IPS-15b (cell line): ENCODE results near the gene EN2.
A peak's percentile ranks its signal among the peaks of the same experiment; 100 is the strongest.

ENCODE experiments used
- H3K27me3 ChIP-seq: one replicate; pipeline ENCODE4 v1.6.1; 2013; ENCODE audit warnings: low read length; ENCODE audit not compliant: control insufficient read depth, insufficient read depth
- H3K36me3 ChIP-seq: one replicate; pipeline ENCODE4 v1.6.1; 2013; ENCODE audit warnings: low read length; ENCODE audit not compliant: control insufficient read depth, insufficient read depth
- H3K4me1 ChIP-seq: one replicate; pipeline ENCODE4 v1.6.1; 2013; ENCODE audit warnings: mild to moderate bottlenecking, low read length; ENCODE audit not compliant: control insufficient read depth, insufficient read depth
- H3K4me3 ChIP-seq: one replicate; pipeline ENCODE4 v1.5.1; 2013; ENCODE audit warnings: low read depth, low read length
- H3K9ac ChIP-seq: one replicate; pipeline ENCODE4 v1.6.1; 2013; ENCODE audit warnings: low read depth, mild to moderate bottlenecking, low read length
- H3K9me3 ChIP-seq: one replicate; pipeline ENCODE4 v1.6.1; 2013; ENCODE audit warnings: mild to moderate bottlenecking, low read length; ENCODE audit not compliant: control insufficient read depth, insufficient read depth

EN2 gene

DNA sequence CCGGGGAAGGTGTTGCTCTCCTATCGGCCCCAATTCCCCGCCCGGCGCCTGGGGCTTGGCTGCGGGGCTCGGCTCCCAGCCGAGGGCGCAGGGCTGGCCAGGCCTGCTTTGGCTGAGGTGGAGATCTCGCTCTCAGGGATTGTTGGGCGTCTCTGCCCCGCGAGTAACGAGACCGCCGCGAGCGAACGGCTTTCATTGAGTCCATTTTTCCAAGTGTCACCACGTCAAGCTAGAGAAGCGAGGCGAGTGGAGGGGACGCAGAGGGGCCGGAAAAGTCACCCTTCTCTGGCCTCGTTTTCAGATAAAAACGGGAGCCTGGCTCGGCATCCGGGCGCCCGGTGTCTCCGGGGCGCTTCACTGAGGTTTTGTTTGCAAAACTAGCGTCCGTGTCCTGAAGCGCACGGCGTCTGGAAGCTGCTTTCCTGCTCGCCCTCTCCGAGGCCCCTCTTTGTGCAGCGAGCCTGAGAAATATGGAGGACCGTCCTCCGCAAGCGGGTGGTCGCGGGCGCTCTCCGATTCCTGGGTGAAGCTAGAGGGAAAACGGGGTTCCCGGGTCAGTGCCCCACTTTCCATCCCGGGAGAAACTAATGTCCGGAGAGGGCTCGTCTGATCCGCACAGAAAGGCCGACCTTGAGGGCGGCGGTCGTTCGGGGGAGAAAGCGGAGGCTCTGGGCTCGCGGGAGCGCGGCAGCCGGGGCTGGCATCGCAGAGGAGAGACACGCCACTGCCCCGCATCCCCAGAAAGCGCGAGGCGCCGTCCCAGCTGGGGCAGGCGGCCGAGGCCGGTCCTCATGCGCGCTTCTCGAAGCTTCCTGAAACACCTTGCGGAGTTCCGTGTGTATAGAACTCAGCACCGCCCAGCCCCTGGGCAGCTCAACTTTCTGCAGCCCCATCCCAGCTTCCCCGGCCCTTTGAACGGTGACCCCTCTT lies 3.5 kb upstream of the EN2 start:
- no peak overlapping the region for H3K9ac ChIP-seq
- peaks cover 90% of the 10 kb centered on the region for H3K27me3 ChIP-seq
- H3K9me3 ChIP-seq, result no peaks in the 10 kb centered on the region
- no peaks in the 10 kb centered on the region for H3K4me1 ChIP-seq
- peak overlapping the region; percentile 30 for H3K4me3 ChIP-seq
- H3K36me3 ChIP-seq, result no peaks in the 10 kb centered on the region

DNA sequence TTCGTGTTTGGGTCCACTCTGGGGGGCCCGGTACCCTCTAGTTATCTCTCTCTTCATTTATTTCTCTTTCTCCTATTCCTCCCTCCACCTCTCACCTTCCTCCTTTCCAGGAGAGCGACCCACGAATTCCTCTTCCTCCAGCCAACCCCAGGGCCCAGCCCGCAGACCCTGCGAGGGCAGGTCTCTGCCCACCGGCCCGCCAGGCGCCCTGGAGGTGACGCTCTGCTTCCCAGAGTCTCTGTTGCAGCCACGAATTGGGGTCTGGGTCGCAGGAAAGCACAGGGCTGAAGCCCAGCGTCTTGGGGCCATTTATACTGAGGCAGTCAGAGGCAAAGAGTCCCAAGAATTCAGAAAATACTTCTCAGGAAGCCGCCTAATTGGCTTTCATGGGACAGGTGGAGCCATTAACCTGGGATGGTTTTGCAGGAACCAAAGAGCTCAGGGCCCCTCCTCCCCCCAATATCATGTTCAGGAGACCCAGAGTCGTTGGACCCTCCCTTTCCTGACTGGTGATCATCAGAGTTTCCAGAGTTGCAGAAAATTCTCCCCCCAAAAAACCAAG lies 2.7 kb upstream of the EN2 start:
- Histone ChIP-seq H3K27me3 (peaks cover 90% of the 10 kb centered on the region), H3K9ac (no peak overlapping the region), H3K4me1 (no peaks in the 10 kb centered on the region), H3K9me3 (no peaks in the 10 kb centered on the region), H3K36me3 (no peaks in the 10 kb centered on the region), H3K4me3 (no peak overlapping the region)

DNA sequence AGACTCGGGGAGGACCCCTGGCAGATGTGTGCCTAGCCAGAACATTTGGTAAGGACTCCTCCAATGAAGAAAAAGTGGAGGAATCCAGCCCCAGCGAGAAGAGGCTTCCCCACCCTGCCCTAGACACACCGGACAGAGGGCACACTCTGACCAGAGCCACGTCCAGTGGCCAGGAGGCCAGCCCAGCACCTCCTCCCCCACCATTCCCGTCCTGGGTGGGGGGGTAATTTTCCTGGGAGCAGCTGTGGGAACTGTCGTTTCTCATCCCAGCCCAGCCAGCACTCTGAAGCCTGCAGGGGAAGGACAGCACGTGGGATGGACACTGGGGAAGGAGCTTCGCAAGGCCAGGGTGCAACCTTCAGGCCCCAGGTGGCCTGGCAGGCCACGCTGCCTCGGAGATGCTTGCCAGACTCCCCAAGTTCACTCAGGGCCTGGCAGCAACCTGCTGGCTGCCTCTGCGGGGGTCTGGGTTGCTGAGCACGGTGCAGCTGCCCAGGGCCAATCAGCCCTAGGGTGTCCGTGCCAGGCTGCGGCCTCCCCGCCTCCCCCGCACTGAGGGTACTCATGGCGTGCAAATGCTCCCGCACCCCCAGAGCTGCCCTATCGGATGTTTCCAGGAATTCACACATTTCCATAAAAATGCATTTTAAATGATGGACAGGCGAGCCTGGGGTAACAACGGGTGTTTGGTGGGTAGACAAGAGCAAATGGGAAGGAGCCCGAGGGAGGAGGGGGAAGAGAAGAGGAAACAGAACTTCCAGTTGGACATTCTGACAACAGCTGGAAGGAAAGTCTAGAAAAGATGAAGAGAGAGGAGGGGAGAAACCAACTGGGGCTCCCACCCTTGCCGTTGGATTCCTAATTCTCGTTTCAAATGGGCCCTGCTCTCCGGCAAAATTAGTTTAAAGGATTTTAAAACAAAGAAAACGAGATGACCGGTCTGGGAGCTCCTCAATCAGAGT lies 1.9 kb upstream of the EN2 start:
- Histone ChIP-seq H3K4me1 (no peaks in the 10 kb centered on the region), H3K4me3 (peak overlapping the region; percentile 8), H3K36me3 (no peaks in the 10 kb centered on the region), H3K27me3 (peaks cover 90% of the 10 kb centered on the region), H3K9ac (no peak overlapping the region), H3K9me3 (no peaks in the 10 kb centered on the region)

DNA sequence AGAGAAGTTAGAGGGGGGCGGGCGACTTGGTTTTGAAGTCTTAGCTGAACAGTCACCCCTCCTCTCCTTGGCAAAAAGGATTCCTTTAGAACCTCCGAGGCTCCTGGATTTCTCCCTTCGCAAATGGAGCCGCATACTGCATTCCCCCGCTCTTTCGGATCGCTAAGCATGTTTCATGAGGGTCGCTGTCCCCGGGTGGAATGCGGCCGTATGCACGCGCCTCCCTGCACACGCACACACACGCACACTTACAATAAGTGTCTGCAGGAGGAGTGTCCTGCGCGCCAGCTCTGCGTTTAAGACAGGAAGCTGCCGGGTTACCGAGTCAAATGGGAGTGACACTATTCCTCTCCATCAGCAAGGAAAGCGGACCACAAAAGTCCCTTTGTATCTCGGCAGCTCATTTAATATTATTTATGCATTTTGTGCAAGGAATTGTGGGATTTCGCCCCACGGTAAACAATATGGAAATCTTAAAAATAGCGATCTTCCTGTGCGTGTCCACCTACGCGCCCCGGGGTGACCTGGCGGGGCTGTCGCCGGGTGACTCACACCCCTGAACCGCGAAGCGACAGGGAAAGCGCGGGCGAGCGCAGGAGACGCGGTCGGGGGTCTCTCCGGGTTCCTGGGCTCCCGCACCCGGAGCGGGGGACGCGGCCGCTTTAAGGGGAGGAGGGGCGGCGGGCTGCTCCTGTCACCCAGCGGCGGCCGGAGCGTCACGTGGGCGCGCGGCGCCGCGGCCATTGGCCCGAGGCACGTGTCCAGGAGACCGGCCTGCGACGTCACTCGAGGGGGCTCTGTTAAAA lies 988 bp upstream of the EN2 start:
- Histone ChIP-seq H3K4me1 (no peaks in the 10 kb centered on the region), H3K27me3 (peaks cover 90% of the 10 kb centered on the region), H3K36me3 (no peaks in the 10 kb centered on the region), H3K9me3 (no peaks in the 10 kb centered on the region), H3K4me3 (peak overlapping the region; percentile 23), H3K9ac (no peak overlapping the region)

- Histone ChIP-seq H3K4me3 (no peak overlapping the region), H3K36me3 (no peaks in the 10 kb centered on the region), H3K9me3 (no peaks in the 10 kb centered on the region), H3K4me1 (no peaks in the 10 kb centered on the region), H3K27me3 (peaks cover 90% of the 10 kb centered on the region), H3K9ac (no peak overlapping the region)
These were observed 302 bp upstream of the EN2 start for GRCh38 chr7:155457544-155458110.

- Histone ChIP-seq H3K27me3 (peaks cover 91% of the 10 kb centered on the region), H3K4me1 (no peaks in the 10 kb centered on the region), H3K9ac (no peak overlapping the region), H3K4me3 (peak overlapping the region; percentile 30), H3K9me3 (no peaks in the 10 kb centered on the region), H3K36me3 (no peaks in the 10 kb centered on the region)
These were observed 1.2 kb downstream of the EN2 start for GRCh38 chr7:155458878-155459699.

- H3K9ac ChIP-seq, result no peak overlapping the region
- H3K27me3 ChIP-seq, result peaks cover 91% of the 10 kb centered on the region
- H3K4me1 ChIP-seq, result no peaks in the 10 kb centered on the region
- H3K36me3 ChIP-seq, result no peaks in the 10 kb centered on the region
- H3K4me3 ChIP-seq, result peak overlapping the region; percentile 35
- H3K9me3 ChIP-seq, result no peaks in the 10 kb centered on the region
These were observed 2.0 kb downstream of the EN2 start for GRCh38 chr7:155459700-155460461.

DNA sequence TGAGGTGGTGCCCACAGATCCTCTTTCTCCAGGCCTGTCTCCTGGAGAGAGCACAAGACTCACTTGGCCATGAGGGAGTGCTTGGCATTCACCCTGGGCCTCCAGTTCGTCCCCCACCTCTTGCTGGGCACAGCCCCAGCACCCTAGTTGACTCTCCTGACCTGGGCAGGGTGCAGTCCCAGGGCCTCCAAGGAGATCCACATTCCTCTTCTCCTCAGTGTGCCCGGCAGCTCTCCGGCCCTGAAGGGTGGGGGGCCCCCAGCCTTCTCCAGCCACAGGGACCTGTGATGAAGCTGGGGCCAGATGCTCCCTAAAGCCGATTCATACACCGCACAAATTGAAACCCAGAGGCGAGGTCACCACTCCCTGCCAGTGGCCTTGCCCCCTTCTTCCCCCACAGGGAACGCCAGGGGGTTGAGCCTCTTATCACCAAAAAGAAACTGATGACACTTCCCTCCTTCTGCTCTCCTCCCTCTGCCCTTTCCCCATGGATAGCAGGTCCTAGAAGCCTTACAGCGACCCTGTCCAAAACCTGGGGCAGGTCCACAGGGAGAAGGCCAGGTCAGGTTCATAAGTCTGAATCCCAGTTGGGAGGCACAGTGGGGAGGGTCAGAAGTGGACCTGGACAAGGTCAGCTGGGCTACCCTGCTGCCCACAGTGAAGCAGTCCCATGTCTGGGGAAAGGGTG lies 3.1 kb downstream of the EN2 start:
- H3K4me3 ChIP-seq, result peak overlapping the region; percentile 35
- no peaks in the 10 kb centered on the region for H3K36me3 ChIP-seq
- no peaks in the 10 kb centered on the region for H3K4me1 ChIP-seq
- no peaks in the 10 kb centered on the region for H3K9me3 ChIP-seq
- H3K27me3 ChIP-seq, result peaks cover 91% of the 10 kb centered on the region
- no peak overlapping the region for H3K9ac ChIP-seq

GRCh38 chr7:155461631-155462030 lies 3.7 kb downstream of the EN2 start:
- H3K4me3 ChIP-seq, result peak overlapping the region; percentile 18
- H3K9ac ChIP-seq, result no peak overlapping the region
- peaks cover 91% of the 10 kb centered on the region for H3K27me3 ChIP-seq
- no peaks in the 10 kb centered on the region for H3K4me1 ChIP-seq
- H3K9me3 ChIP-seq, result no peaks in the 10 kb centered on the region
- no peaks in the 10 kb centered on the region for H3K36me3 ChIP-seq
